Bronchial epithelial cell (primary cell): ENCODE results near the gene SRPK1. TPM values are rescaled to one million over a fixed set of nuclear protein-coding genes. Genes with fewer than 3 reads are reported as not detected.
"Not testable (repeated sequence)": the region's sequence is repeated elsewhere in the genome, so short reads cannot be mapped to it uniquely, and the experiment has no call there.

ENCODE experiments used
- DNase-seq: peaks from one replicate; pipeline ENCODE4 v3.0.0-alpha.2; 2010; ENCODE audit warnings: low read depth
- FAIRE-seq: peaks from 2 replicates; lab custom pipeline; 2011; peaks lifted over from hg19 to GRCh38; lab: Jason Lieb, UNC
- H3K27me3 ChIP-seq: 2 replicates; pipeline ENCODE4 v1.5.1; 2011; ENCODE audit warnings: low read length; ENCODE audit not compliant: control insufficient read depth, insufficient read depth
- H3K36me3 ChIP-seq: 2 replicates; pipeline ENCODE4 v1.5.1; 2011; ENCODE audit warnings: low read length; ENCODE audit not compliant: control insufficient read depth, insufficient read depth
- H3K4me3 ChIP-seq: 2 replicates; pipeline ENCODE4 v1.5.1; 2011; ENCODE audit warnings: mild to moderate bottlenecking, low read depth, low read length, control low read depth
- CTCF ChIP-seq: IDR thresholded peaks from 2 replicates; pipeline ENCODE4 v1.5.1; 2011; ENCODE audit warnings: mild to moderate bottlenecking, moderate library complexity, low read length, control low read depth, inconsistent platforms; ENCODE audit not compliant: insufficient read depth, severe bottlenecking
- total RNA-seq: library from RNA; depleted of rRNA; stranded (reverse); fragments of >200 nt; gene quantifications from 2 replicates; pipeline ENCODE4 v1.2.1, GENCODE V29; 2014

Gene SRPK1
- total RNA-seq, 1 donor from 2014 or later: 90.6 TPM

- DNase-seq (no peak), FAIRE-seq (no peak)
- Histone ChIP-seq H3K27me3 (no peaks in the 10 kb centered on the region), H3K4me3 (no peak overlapping the region), H3K36me3 (no peaks in the 10 kb centered on the region)
- TF ChIP-seq CTCF: no peak
Observed at GRCh38 chr6:35936681-35937359, 15.9 kb upstream of the SRPK1 start.

GRCh38 chr6:35935469-35935868 is 14.6 kb upstream of the SRPK1 start:
- DNase-seq: no peak
- Histone ChIP-seq H3K4me3 (no peak overlapping the region), H3K36me3 (no peaks in the 10 kb centered on the region), H3K27me3 (no peaks in the 10 kb centered on the region)
- TF ChIP-seq CTCF: no peak
- FAIRE-seq: no peak

- H3K4me3 ChIP-seq: no peak overlapping the region
- H3K27me3 ChIP-seq: no peaks in the 10 kb centered on the region
- FAIRE-seq (no peak), DNase-seq (no peak)
- TF ChIP-seq CTCF: no peak
- no peaks in the 10 kb centered on the region for H3K36me3 ChIP-seq
Observed at GRCh38 chr6:35933844-35934243, 12.9 kb upstream of the SRPK1 start.

- not testable (repeated sequence) for FAIRE-seq, DNase-seq, H3K36me3 ChIP-seq, H3K4me3 ChIP-seq, H3K27me3 ChIP-seq
Observed at GRCh38 chr6:35931873-35932272, 11.0 kb upstream of the SRPK1 start.

GRCh38 chr6:35931120-35931561 is 10.2 kb upstream of the SRPK1 start:
- Histone ChIP-seq H3K27me3 (no peaks in the 10 kb centered on the region), H3K36me3 (no peaks in the 10 kb centered on the region), H3K4me3 (no peak overlapping the region)
- FAIRE-seq (no peak), DNase-seq (no peak)
- no peak for TF ChIP-seq CTCF

GRCh38 chr6:35929601-35930000 is 8.7 kb upstream of the SRPK1 start:
- no peak for TF ChIP-seq CTCF

More at GRCh38 chr6:35929601-35930000, 8.7 kb upstream of the SRPK1 start:
- H3K36me3 ChIP-seq: no peaks in the 10 kb centered on the region
- DNase-seq: no peak
- H3K27me3 ChIP-seq: no peaks in the 10 kb centered on the region
- FAIRE-seq: no peak
- H3K4me3 ChIP-seq: no peak overlapping the region
